K562 (cell line): Measurements from ENCODE around the gene COL9A3. TPM values are rescaled to one million over a fixed set of nuclear protein-coding genes. Genes with fewer than 3 reads are reported as not detected.

Experiments used
- ATAC-seq: fragments of 200-7000 bp; cut with Tn5 transposase; 3 replicates; pipeline ENCODE4 v1.9.1; 2020; ENCODE audit warnings: moderate library complexity
- BruUV-seq: library from RNA; stranded (reverse); fragments of 400-500 nt; replicated peaks from 2 replicates; lab custom pipeline; 2021; lab: Mats Ljungman, UMichigan
- CTCF ChIA-PET: fragments of 300-600 bp; formaldehyde crosslinking; extraction: SDS; loops from one replicate; lab custom pipeline; 2021; ENCODE audit warnings: low intra/inter-chr PET ratio; lab: Yijun Ruan, JAX
- POLR2A ChIA-PET: fragments of 300-600, 350-650 bp; sonication (Branson Sonifier 250); formaldehyde crosslinking; extraction: SDS; loops from one replicate; lab custom pipeline; 2021; ENCODE audit warnings: antibody characterized with exemption, inconsistent platforms; lab: Yijun Ruan, JAX
- DNase-seq, 4 experiments: peaks; one replicate each; pipeline versions ENCODE4 v3.0.0 to v3.0.0-alpha.2; 2011 to 2018; ENCODE audit warnings: low spot score in 3 of 4, mixed read lengths in 3 of 4; ENCODE audit errors: extremely low read depth in 1 of 4
- FAIRE-seq: peaks from 2 replicates; lab custom pipeline; 2011; peaks lifted over from hg19 to GRCh38; lab: Jason Lieb, UNC
- H2AFZ ChIP-seq: 2 replicates; pipeline ENCODE4 v1.6.0; 2011; ENCODE audit warnings: low read depth, low read length, control low read depth, inconsistent platforms
- H3K27ac ChIP-seq: fragments of 200-600 bp; 3 replicates; pipeline ENCODE4 v1.8.0; 2011; ENCODE audit warnings: low read depth, mild to moderate bottlenecking, control low read depth, inconsistent platforms, low read length, moderate library complexity, mixed read lengths; ENCODE audit errors: extremely low read depth
- H3K27me3 ChIP-seq, 2 experiments: fragments of 300-600 bp in 1 of 2; 2 replicates in 1 of 2; 3 replicates in 1 of 2; pipeline versions ENCODE4 v1.6.0 to v1.8.0; 2011; ENCODE audit warnings: inconsistent platforms in 2 of 2, low read length in 2 of 2, mild to moderate bottlenecking in 1 of 2, mixed read lengths in 1 of 2, moderate library complexity in 1 of 2; ENCODE audit not compliant: control insufficient read depth in 2 of 2, insufficient read depth in 2 of 2
- H3K36me3 ChIP-seq: fragments of 300-600 bp; 3 replicates; pipeline ENCODE4 v1.8.0; 2011; ENCODE audit warnings: mild to moderate bottlenecking, low read length, inconsistent platforms; ENCODE audit not compliant: control insufficient read depth, insufficient read depth
- H3K4me1 ChIP-seq, 2 experiments: fragments of 200-600 bp in 1 of 2; replicated peaks in 1 of 2; 2 replicates in 1 of 2; 3 replicates in 1 of 2; pipeline versions ENCODE4 v1.5.1 to v1.8.0; 2011; ENCODE audit warnings: inconsistent platforms in 2 of 2, low read length in 2 of 2, mild to moderate bottlenecking in 1 of 2, mixed read lengths in 1 of 2, moderate library complexity in 1 of 2; ENCODE audit not compliant: control insufficient read depth in 2 of 2, insufficient read depth in 2 of 2
- H3K4me2 ChIP-seq: 2 replicates; pipeline ENCODE4 v1.6.1; 2011; ENCODE audit warnings: low read length, control low read depth, inconsistent platforms, mixed read lengths; ENCODE audit not compliant: insufficient read depth
- H3K4me3 ChIP-seq: fragments of 200-600 bp; sonication (generic), shearing (Covaris generic); 2 replicates; pipeline ENCODE4 v1.5.1; 2016; ENCODE audit warnings: control low read depth, inconsistent platforms
- H3K79me2 ChIP-seq: fragments of 200-600 bp; 3 replicates; pipeline ENCODE4 v1.8.0; 2011; ENCODE audit warnings: low read length, inconsistent platforms; ENCODE audit not compliant: control insufficient read depth, insufficient read depth
- H3K9ac ChIP-seq, 2 experiments: 2 replicates each; pipeline versions ENCODE4 v1.6.0 to v1.6.1; 2011; ENCODE audit warnings: low read depth in 2 of 2, low read length in 2 of 2, control low read depth in 1 of 2, inconsistent platforms in 1 of 2, mild to moderate bottlenecking in 1 of 2, mixed read lengths in 1 of 2; ENCODE audit not compliant: insufficient read depth in 1 of 2
- H3K9me1 ChIP-seq: one replicate; pipeline ENCODE4 v1.6.0; 2011; ENCODE audit warnings: inconsistent platforms, mild to moderate bottlenecking, low read length, moderate library complexity; ENCODE audit not compliant: control insufficient read depth, insufficient read depth
- H3K9me3 ChIP-seq: replicated peaks from 2 replicates; pipeline ENCODE4 v1.5.1; 2011; ENCODE audit warnings: low read depth, low read length, inconsistent platforms; ENCODE audit not compliant: control insufficient read depth, insufficient read depth
- H4K20me1 ChIP-seq: replicated peaks from 2 replicates; pipeline ENCODE4 v1.6.1; 2011; ENCODE audit warnings: low read length, inconsistent platforms, mixed read lengths; ENCODE audit not compliant: control insufficient read depth, insufficient read depth
- BRCA1 ChIP-seq, 2 experiments: fragments of 450-650 bp in 1 of 2; sonication (generic) in 1 of 2; formaldehyde crosslinking in 1 of 2; IDR thresholded peaks; 2 replicates each; pipeline versions ENCODE4 v1.5.0 to v1.6.1; 2017 to 2020; ENCODE audit warnings: mild to moderate bottlenecking in 1 of 2, missing genetic modification reagents in 1 of 2
- CCAR2 ChIP-seq: fragments of 200-400 bp; formaldehyde crosslinking; IDR thresholded peaks from 2 replicates; pipeline ENCODE4 v1.6.1; 2017; ENCODE audit warnings: mild to moderate bottlenecking, low read depth, low read length
- HBP1 ChIP-seq: fragments of 450-650 bp; formaldehyde crosslinking; IDR thresholded peaks from 2 replicates; pipeline ENCODE4 v1.4.0; 2022; ENCODE audit warnings: missing genetic modification characterization
- HDAC1 ChIP-seq, 2 experiments: fragments of 450-650 bp; IDR thresholded peaks; 2 replicates each; pipeline ENCODE4 v1.6.1; 2016 to 2017; ENCODE audit warnings: inconsistent platforms in 1 of 2, mild to moderate bottlenecking in 1 of 2, moderate library complexity in 1 of 2
- HMG20B ChIP-seq: fragments of 250-450 bp; sonication (Bioruptor Pico); IDR thresholded peaks from 2 replicates; pipeline ENCODE4 v1.5.0; 2021; ENCODE audit warnings: mild to moderate bottlenecking
- NBN ChIP-seq: fragments of 450-650 bp; IDR thresholded peaks from 2 replicates; pipeline ENCODE4 v1.6.1; 2016; ENCODE audit warnings: low read depth, mild to moderate bottlenecking
- NELFE ChIP-seq: IDR thresholded peaks from 2 replicates; pipeline ENCODE4 v1.6.1; 2011; ENCODE audit warnings: mild to moderate bottlenecking; ENCODE audit not compliant: insufficient read depth, insufficient read length
- PHF8 ChIP-seq: fragments of 200-600 bp; sonication (generic); IDR thresholded peaks from 2 replicates; pipeline ENCODE4 v1.6.1; 2012; ENCODE audit warnings: mixed run types, mild to moderate bottlenecking, inconsistent platforms, low read length, moderate library complexity, borderline replicate concordance
- POLR2A ChIP-seq: fragments of 450-650 bp; conservative IDR thresholded peaks from 2 replicates; pipeline ENCODE4 v1.6.1; 2016
- SLC30A9 ChIP-seq: fragments of 250-450 bp; sonication (Bioruptor Pico); IDR thresholded peaks from 2 replicates; pipeline ENCODE4 v1.8.0; 2022; ENCODE audit warnings: mild to moderate bottlenecking, moderate library complexity
- U2AF1 ChIP-seq: fragments of 200-400 bp; formaldehyde crosslinking; optimal IDR thresholded peaks from 2 replicates; pipeline ENCODE3; 2017; ENCODE audit warnings: mild to moderate bottlenecking, low read depth, low read length, moderate library complexity
- UBTF ChIP-seq, 2 experiments: IDR thresholded peaks; 2 replicates each; pipeline ENCODE4 v1.6.1; 2012; ENCODE audit warnings: improper control_type of control experiment in 2 of 2, low read depth in 2 of 2, low read length in 2 of 2, borderline replicate concordance in 1 of 2
- WHSC1 ChIP-seq: IDR thresholded peaks from one replicate; pipeline ENCODE4 v1.6.1; 2012; ENCODE audit warnings: low read length, control low read depth, inconsistent platforms
- ZNF165 ChIP-seq: fragments of 250-450 bp; sonication (Bioruptor Pico); IDR thresholded peaks from 2 replicates; pipeline ENCODE4 v1.4.0; 2020; ENCODE audit warnings: borderline replicate concordance
- ZNF212 ChIP-seq: fragments of 450-650 bp; formaldehyde crosslinking; IDR thresholded peaks from 2 replicates; pipeline ENCODE4 v1.4.0; 2020; ENCODE audit warnings: mild to moderate bottlenecking
- ZNF324 ChIP-seq: fragments of 250-450 bp; sonication (Bioruptor Pico); IDR thresholded peaks from 2 replicates; pipeline ENCODE4 v1.4.0; 2020; ENCODE audit warnings: mild to moderate bottlenecking
- ZNF561 ChIP-seq: fragments of 450-650 bp; formaldehyde crosslinking; conservative IDR thresholded peaks from 2 replicates; pipeline ENCODE4 v1.4.0; 2020; ENCODE audit warnings: mild to moderate bottlenecking, moderate library complexity
- WGBS: fragments of 100-300 bp; shearing (Covaris generic); methylation state at CpG from one replicate; pipeline ENCODE4 v1.1.6; 2016; ENCODE audit warnings: low coverage, mixed read lengths; ENCODE audit not compliant: insufficient coverage; ENCODE audit errors: missing lambda C conversion rate; 5-methylcytosine and 5-hydroxymethylcytosine counted together
- in situ Hi-C: fragments of 300-500 bp; cut with MboI; formaldehyde crosslinking; loops from 4 replicates; pipeline ENCODE4 v1.15.0; 2018; ENCODE audit warnings: inconsistent platforms, mixed read lengths
- intact Hi-C: fragments of 100-400 bp; cut with micrococcal nuclease; formaldehyde crosslinking; loops from 2 replicates; pipeline ENCODE4 v1.14.2; 2022
- polyA plus RNA-seq, 8 experiments: library from polyadenylated mRNA; depleted of rRNA in 4 of 8; stranded (reverse) in 5 of 8; unstranded in 3 of 8; fragments of >200 nt; fragmentation: Nextera tagmentation in 2 of 8; fragmentation: Illumina TruSeq in 1 of 8; extraction: Ambion mirVana in 2 of 8; extraction: Trizol in 1 of 8; gene quantifications; 2 replicates each; pipeline versions ENCODE4 v1.2.1 to v1.2.3, GENCODE V29; 2011 to 2014; ENCODE audit warnings: inconsistent platforms in 1 of 8, missing spikeins in 1 of 8
- total RNA-seq, 7 experiments: library from RNA; depleted of rRNA in 6 of 7; stranded (reverse); fragments of >200 nt in 6 of 7; fragmentation: Illumina TruSeq in 2 of 7; extraction: Trizol in 2 of 7; gene quantifications; 2 replicates each; pipeline versions ENCODE4 v1.2.1 to v1.2.3, GENCODE V29; 2011 to 2021; ENCODE audit warnings: low replicate concordance in 1 of 7
- TF ChIP-seq, protein P1 (sequence below): sonication (generic); formaldehyde crosslinking; IDR thresholded peaks from 2 replicates; pipeline ENCODE4 v1.8.1; 2023; ENCODE audit warnings: mild to moderate bottlenecking, missing genetic modification reagents

COL9A3 gene
- total and polyA plus RNA-seq, 9 of the 15 experiments (the other 6 are each of a cell fraction or from before 2014, with no cell fraction given): 0.14 to 3.6 (median 0.88) TPM; not detected in 1

GRCh38 chr20:62880147-62880934, 63.5 kb downstream of the COL9A3 start:
- FAIRE-seq: no peak
- BruUV-seq: no TSS peak

More at GRCh38 chr20:62880147-62880934, 63.5 kb downstream of the COL9A3 start:
- ATAC-seq: no peak
- Histone ChIP-seq H3K9me1 (peaks cover 4% of the 10 kb centered on the region), H3K36me3 (peaks cover 21% of the 10 kb centered on the region; the same call in 1 of the 3 replicates), H3K27ac (no peak overlapping the region), H3K4me3 (no peak overlapping the region), H3K27me3 (no peaks in the 10 kb centered on the region), H3K9ac (no peak overlapping the region), H4K20me1 (no peaks in the 10 kb centered on the region), H3K79me2 (no peaks in the 10 kb centered on the region), H3K9me3 (no peaks in the 10 kb centered on the region), H2AFZ (no peak overlapping the region), H3K4me1 (peaks cover 9 to 48% of the 10 kb centered on the region in 2 experiments; a peak in 4 of 5 replicates), H3K4me2 (no peak overlapping the region)
- in situ Hi-C loops: no loop called here
- intact Hi-C loops: no loop called here
- WGBS: 95% methylated on average over 18 of the region's 37 CpGs
- ChIA-PET POLR2A (no interaction called here), CTCF (interaction anchor here (0.7 kb wide), 1 partner anchor 13 kb away, joined by 4 read pairs; no protein-coding TSS in a partner anchor)
- TF ChIP-seq ZNF165 (no peak), BRCA1 (IDR thresholded peaks at IDR 0.05) (no peak), BRCA1 (CRISPR knock-in tag; IDR thresholded peaks at IDR 0.05) (no peak), PHF8 (no peak), NELFE (no peak), ZNF212 (CRISPR knock-in tag) (no peak), CCAR2 (no peak), NBN (no peak), ZNF324 (CRISPR knock-in tag) (no peak), UBTF (IDR thresholded peaks at IDR 0.05; ENCODE audit: borderline replicate concordance in 1 of 2, low read depth in 2 of 2, low read length in 2 of 2) (no peak), ZNF561 (CRISPR knock-in tag) (no peak), HDAC1 (IDR thresholded peaks at IDR 0.05) (no peak), POLR2A (no peak), HMG20B (CRISPR knock-in tag) (no peak), HBP1 (CRISPR knock-in tag) (no peak), SLC30A9 (CRISPR knock-in tag) (no peak), U2AF1 (no peak), WHSC1 (no peak)
- TF ChIP-seq, protein P1, sequence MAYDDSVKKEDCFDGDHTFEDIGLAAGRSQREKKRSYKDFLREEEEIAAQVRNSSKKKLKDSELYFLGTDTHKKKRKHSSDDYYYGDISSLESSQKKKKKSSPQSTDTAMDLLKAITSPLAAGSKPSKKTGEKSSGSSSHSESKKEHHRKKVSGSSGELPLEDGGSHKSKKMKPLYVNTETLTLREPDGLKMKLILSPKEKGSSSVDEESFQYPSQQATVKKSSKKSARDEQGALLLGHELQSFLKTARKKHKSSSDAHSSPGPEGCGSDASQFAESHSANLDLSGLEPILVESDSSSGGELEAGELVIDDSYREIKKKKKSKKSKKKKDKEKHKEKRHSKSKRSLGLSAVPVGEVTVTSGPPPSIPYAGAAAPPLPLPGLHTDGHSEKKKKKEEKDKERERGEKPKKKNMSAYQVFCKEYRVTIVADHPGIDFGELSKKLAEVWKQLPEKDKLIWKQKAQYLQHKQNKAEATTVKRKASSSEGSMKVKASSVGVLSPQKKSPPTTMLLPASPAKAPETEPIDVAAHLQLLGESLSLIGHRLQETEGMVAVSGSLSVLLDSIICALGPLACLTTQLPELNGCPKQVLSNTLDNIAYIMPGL (CRISPR knock-in tag): no peak
- DNase-seq: no peak
